Brain microvascular endothelial cell (primary cell): ENCODE measurements around the gene SCD5.

Experiments used
- DNase-seq: peaks from one replicate; pipeline ENCODE4 v3.0.0-alpha.2; 2020
- H3K27ac ChIP-seq: fragments of 250-450 bp; sonication (Bioruptor Pico); 2 replicates; pipeline ENCODE4 v1.5.1; 2020; ENCODE audit warnings: mild to moderate bottlenecking, moderate library complexity
- H3K27me3 ChIP-seq: fragments of 250-450 bp; sonication (Bioruptor Pico); replicated peaks from 2 replicates; pipeline ENCODE4 v1.5.1; 2020; ENCODE audit warnings: mild to moderate bottlenecking
- H3K36me3 ChIP-seq: fragments of 250-450 bp; sonication (Bioruptor Pico); replicated peaks from 2 replicates; pipeline ENCODE4 v1.5.1; 2020; ENCODE audit warnings: mild to moderate bottlenecking
- H3K4me3 ChIP-seq: 2 replicates; pipeline ENCODE4 v1.5.1; 2011; ENCODE audit warnings: low read depth, mild to moderate bottlenecking, control low read depth, low read length, moderate library complexity
- CTCF ChIP-seq: IDR thresholded peaks from 2 replicates; pipeline ENCODE4 v1.5.1; 2011; ENCODE audit warnings: low read depth, mild to moderate bottlenecking, moderate library complexity, low read length, control low read depth, inconsistent platforms; ENCODE audit errors: missing control alignments
- in situ Hi-C: cut with HindIII; loops from 2 replicates; pipeline ENCODE4 v1.10.0; 2017; ENCODE audit warnings: low sequenced_read_pairs, low pct_ligation_motif_present

The SCD5 gene

GRCh38 chr4:82591592-82591991 is 207.0 kb downstream of the SCD5 start:
- in situ Hi-C loops = no loop called here
- Histone ChIP-seq H3K27ac (no peak overlapping the region), H3K27me3 (peaks cover 14% of the 10 kb centered on the region), H3K36me3 (no peaks in the 10 kb centered on the region), H3K4me3 (no peak overlapping the region)
- no peak for DNase-seq
- TF ChIP-seq CTCF = no peak

GRCh38 chr4:82589756-82590155 is 208.8 kb downstream of the SCD5 start:
- in situ Hi-C loops = no loop called here
- Histone ChIP-seq H3K4me3 (no peak overlapping the region), H3K36me3 (no peaks in the 10 kb centered on the region), H3K27me3 (peaks cover 11% of the 10 kb centered on the region), H3K27ac (no peak overlapping the region)
- no peak for DNase-seq
- no peak for TF ChIP-seq CTCF

GRCh38 chr4:82588771-82589270 is 209.8 kb downstream of the SCD5 start:
- Histone ChIP-seq H3K36me3 (no peaks in the 10 kb centered on the region), H3K27ac (no peak overlapping the region), H3K27me3 (peaks cover 11% of the 10 kb centered on the region), H3K4me3 (no peak overlapping the region)
- TF ChIP-seq CTCF = no peak
- in situ Hi-C loops = no loop called here
- no peak for DNase-seq

- no peaks in the 10 kb centered on the region for H3K36me3 ChIP-seq
- no peak overlapping the region for H3K4me3 ChIP-seq
- peaks cover 11% of the 10 kb centered on the region for H3K27me3 ChIP-seq
- H3K27ac ChIP-seq = no peak overlapping the region
- no peak for TF ChIP-seq CTCF
- in situ Hi-C loops = no loop called here
- DNase-seq = no peak
Observed at GRCh38 chr4:82587826-82588540, 210.6 kb downstream of the SCD5 start.

- no peak for TF ChIP-seq CTCF
- no peak overlapping the region for H3K4me3 ChIP-seq
- in situ Hi-C loops = no loop called here
- H3K36me3 ChIP-seq = no peaks in the 10 kb centered on the region
- no peak overlapping the region for H3K27ac ChIP-seq
- H3K27me3 ChIP-seq = peaks cover 4% of the 10 kb centered on the region
- no peak for DNase-seq
Observed at GRCh38 chr4:82585690-82586435, 212.7 kb downstream of the SCD5 start.
